Measurements from ENCODE around the gene MISFA. TPM values are rescaled to one million over a fixed set of nuclear protein-coding genes. Genes with fewer than 3 reads are reported as not detected.

The MISFA gene
- total RNA-seq, 4 donors from 2014 or later: 1.3 to 5.7 (median 4.4) TPM; not detected in 1

DNA sequence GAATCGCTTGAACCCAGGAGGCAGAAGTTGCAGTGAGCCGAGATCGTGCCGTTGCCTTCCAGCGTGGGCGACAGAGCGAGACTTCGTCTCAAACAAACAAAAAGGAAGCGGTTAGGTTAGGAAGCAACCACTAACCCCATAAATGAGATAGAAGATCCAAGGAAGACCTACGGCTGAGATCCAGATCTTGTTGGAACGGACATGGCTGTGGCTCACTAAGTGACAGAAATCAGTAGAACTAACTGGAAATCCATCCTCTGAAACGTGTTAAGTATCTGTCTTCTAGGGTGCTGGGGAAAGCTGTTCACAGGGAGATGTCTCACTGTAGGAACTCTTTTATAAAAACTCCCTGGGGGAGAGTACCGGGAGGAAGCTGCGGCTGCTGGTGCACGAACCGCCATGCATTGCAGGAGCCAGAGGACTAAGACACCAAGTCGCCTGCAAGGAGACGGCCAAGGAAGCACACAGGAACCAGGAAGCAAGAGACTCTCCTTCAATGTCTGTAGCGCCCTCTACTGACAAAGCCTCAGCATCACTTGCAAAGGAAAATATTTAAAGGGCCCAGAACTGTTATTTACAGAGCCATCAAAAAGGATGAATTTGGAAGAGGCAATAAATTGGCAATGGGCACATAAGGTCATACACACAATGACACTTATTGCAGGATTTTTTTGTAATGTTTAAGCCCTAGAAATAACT lies 51.4 kb downstream of the MISFA start:
- DNase-seq: peak; percentile 3 to 5
- 72 to 74% methylated on average over 19 of the region's 19 CpGs for WGBS, 2 donors
- Histone ChIP-seq H3K36me3 (no peaks in the 10 kb centered on the region), H3K9me3 (no peaks in the 10 kb centered on the region), H3K4me3 (replicated peaks in 1 of 3) (no peak overlapping the region), H3K27ac (no peak overlapping the region), H3K27me3 (no peaks in the 10 kb centered on the region), H3K4me1 (no peaks in the 10 kb centered on the region)
- TF ChIP-seq, protein P1, sequence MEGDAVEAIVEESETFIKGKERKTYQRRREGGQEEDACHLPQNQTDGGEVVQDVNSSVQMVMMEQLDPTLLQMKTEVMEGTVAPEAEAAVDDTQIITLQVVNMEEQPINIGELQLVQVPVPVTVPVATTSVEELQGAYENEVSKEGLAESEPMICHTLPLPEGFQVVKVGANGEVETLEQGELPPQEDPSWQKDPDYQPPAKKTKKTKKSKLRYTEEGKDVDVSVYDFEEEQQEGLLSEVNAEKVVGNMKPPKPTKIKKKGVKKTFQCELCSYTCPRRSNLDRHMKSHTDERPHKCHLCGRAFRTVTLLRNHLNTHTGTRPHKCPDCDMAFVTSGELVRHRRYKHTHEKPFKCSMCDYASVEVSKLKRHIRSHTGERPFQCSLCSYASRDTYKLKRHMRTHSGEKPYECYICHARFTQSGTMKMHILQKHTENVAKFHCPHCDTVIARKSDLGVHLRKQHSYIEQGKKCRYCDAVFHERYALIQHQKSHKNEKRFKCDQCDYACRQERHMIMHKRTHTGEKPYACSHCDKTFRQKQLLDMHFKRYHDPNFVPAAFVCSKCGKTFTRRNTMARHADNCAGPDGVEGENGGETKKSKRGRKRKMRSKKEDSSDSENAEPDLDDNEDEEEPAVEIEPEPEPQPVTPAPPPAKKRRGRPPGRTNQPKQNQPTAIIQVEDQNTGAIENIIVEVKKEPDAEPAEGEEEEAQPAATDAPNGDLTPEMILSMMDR (IDR thresholded peaks at IDR 0.05): peak in 4 of 6 experiments; percentile 10 to 29 (median 18)
- no peak for TF ChIP-seq POLR2A (IDR thresholded peaks at IDR 0.05)
- intact Hi-C loops (cut with DNase I): no loop called here

Other genes starting within 250 kb of the MISFA start
- 100 to 1,000 TPM; 268 to 456 (median 345) TPM for gene LDHA, start 205.2 kb upstream of the MISFA start, total RNA-seq
- under 1 TPM in 1 of 4 donors, not detected in 3; 0.40 TPM for gene LDHC, start 187.5 kb upstream of the MISFA start, total RNA-seq
- gene LDHAL6A, start 143.9 kb upstream of the MISFA start, total RNA-seq: not detected
- 100 to 1,000 TPM in 2 of 4 donors, 10 to 100 TPM in 2; 71.5 to 147 (median 99.3) TPM for gene TSG101, start 72.8 kb upstream of the MISFA start, total RNA-seq
- 10 to 100 TPM; 19.5 to 37.9 (median 35.4) TPM for gene UEVLD, start 11.1 kb upstream of the MISFA start, total RNA-seq
- gene SPTY2D1, start 34.6 kb downstream of the MISFA start, total RNA-seq: 10 to 100 TPM; 18.1 to 26.9 (median 24.9) TPM
- gene TMEM86A, start 99.0 kb downstream of the MISFA start, total RNA-seq: 10 to 100 TPM in 1 of 4 donors, 1 to 10 TPM in 3; 5.8 to 13.2 (median 6.2) TPM
- under 1 TPM in 3 of 4 donors, not detected in 1; 0.33 to 0.93 (median 0.78) TPM for gene IGSF22, start 126.4 kb downstream of the MISFA start, total RNA-seq
- 1 to 10 TPM in 1 of 4 donors, under 1 TPM in 2, not detected in 1; 0.44 to 1.1 (median 0.56) TPM for gene PTPN5, start 192.0 kb downstream of the MISFA start, total RNA-seq

Data from thyroid gland (tissue), 4 donors.